ENCODE results near the gene SLC12A8. TPM values are rescaled to one million over a fixed set of nuclear protein-coding genes. Genes with fewer than 3 reads are reported as not detected.

The SLC12A8 gene
- total and polyA plus RNA-seq, 9 of the 15 experiments (the other 6 are each of a cell fraction or from before 2014, with no cell fraction given) = 0.04 to 0.33 (median 0.09) TPM; not detected in 4

DNA sequence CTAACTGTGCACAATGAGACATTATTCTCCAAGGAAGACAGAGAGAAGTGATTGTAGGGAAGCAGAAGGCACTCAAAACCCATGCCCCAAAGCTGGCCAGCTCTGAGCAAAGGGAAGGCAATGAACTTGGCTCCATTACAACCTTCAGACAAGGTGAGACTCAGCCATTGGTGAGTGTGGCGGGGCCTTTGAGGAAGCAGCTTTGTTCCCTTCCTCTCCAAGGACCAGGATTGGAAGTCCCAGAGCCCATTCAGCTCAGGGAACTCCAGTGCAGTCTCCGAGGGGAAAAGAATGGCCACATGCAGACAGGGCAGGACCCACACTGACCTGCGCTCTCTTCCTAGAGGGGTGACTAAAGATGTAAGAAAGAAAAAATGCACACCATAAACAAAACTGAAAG is 179.9 kb downstream of the SLC12A8 start (continued):
- TF ChIP-seq MLLT1 (IDR thresholded peaks at IDR 0.05) (no peak), COPS2 (conservative IDR thresholded peaks at IDR 0.05) (no peak), SAP30 (IDR thresholded peaks at IDR 0.05; ENCODE audit: borderline replicate concordance, insufficient read depth, low read depth, low read length, poor library complexity, severe bottlenecking) (no peak), KAT8 (IDR thresholded peaks at IDR 0.05; ENCODE audit: low read depth) (no peak), PML (IDR thresholded peaks at IDR 0.05; ENCODE audit: low read length) (no peak)

Small RNA genes lying within 50 kb of the gene (microRNA-seq; reads per million reads assigned to microRNA genes)
- 0.46 reads per million for gene MIR5092 (ENCODE audit: borderline microRNAs expressed)

Small RNA genes lying within 50 kb of the gene (small RNA-seq; reads per million reads assigned to genes)
- not detected for gene MIR5092
- gene RNA5SP137 = not detected
- gene RNU6-230P = not detected

Other genes starting within 250 kb of the SLC12A8 start
- gene HEG1, start 156.8 kb downstream of the SLC12A8 start, total RNA-seq (2014; rRNA removed) = not detected in 2 replicates
- gene HEG1, start 156.8 kb downstream of the SLC12A8 start, total RNA-seq (2014; rRNA removed; fragmentation: Illumina TruSeq; extraction: Trizol) = not detected in 2 replicates
- not detected in 2 replicates for gene HEG1, start 156.8 kb downstream of the SLC12A8 start, total RNA-seq (2015; rRNA removed; fragmentation: Illumina TruSeq; extraction: Trizol)
- gene HEG1, start 156.8 kb downstream of the SLC12A8 start, total RNA-seq (2021) = 0.24 and 0.25 TPM in 2 replicates
- gene HEG1, start 156.8 kb downstream of the SLC12A8 start, polyA plus RNA-seq (2011; rRNA removed) = not detected in 2 replicates
- not detected in 2 replicates for gene HEG1, start 156.8 kb downstream of the SLC12A8 start, polyA plus RNA-seq (2014; fragmentation: Illumina TruSeq; extraction: Trizol)
- not detected for gene HEG1, start 156.8 kb downstream of the SLC12A8 start, polyA plus RNA-seq (2014; fragmentation: Nextera tagmentation; extraction: Ambion mirVana)
- gene HEG1, start 156.8 kb downstream of the SLC12A8 start, polyA plus RNA-seq (2014; rRNA removed) = not detected in 2 replicates
- gene ZNF148, start 162.6 kb upstream of the SLC12A8 start, total RNA-seq (2014; rRNA removed) = 6.9 and 7.3 TPM in 2 replicates
- 15.1 and 18.1 TPM in 2 replicates for gene ZNF148, start 162.6 kb upstream of the SLC12A8 start, total RNA-seq (2014; rRNA removed; fragmentation: Illumina TruSeq; extraction: Trizol)
- 14.3 and 14.4 TPM in 2 replicates for gene ZNF148, start 162.6 kb upstream of the SLC12A8 start, total RNA-seq (2015; rRNA removed; fragmentation: Illumina TruSeq; extraction: Trizol)
- gene ZNF148, start 162.6 kb upstream of the SLC12A8 start, total RNA-seq (2021) = 13.7 and 14.1 TPM in 2 replicates
- 9.4 and 10.8 TPM in 2 replicates for gene ZNF148, start 162.6 kb upstream of the SLC12A8 start, polyA plus RNA-seq (2011; rRNA removed)
- gene ZNF148, start 162.6 kb upstream of the SLC12A8 start, polyA plus RNA-seq (2014; fragmentation: Illumina TruSeq; extraction: Trizol) = 7.5 and 8.3 TPM in 2 replicates
- 1 to 10 TPM; 2.7 to 3.8 TPM for gene ZNF148, start 162.6 kb upstream of the SLC12A8 start, polyA plus RNA-seq (2014; fragmentation: Nextera tagmentation; extraction: Ambion mirVana)
- gene ZNF148, start 162.6 kb upstream of the SLC12A8 start, polyA plus RNA-seq (2014; rRNA removed) = 2.3 and 3.2 TPM in 2 replicates